Memory B cell (primary cell): ENCODE measurements around the gene BUD13.
"Not testable (repeated sequence)": the region's sequence is repeated elsewhere in the genome, so short reads cannot be mapped to it uniquely, and the experiment has no call there.

Source experiments
- ATAC-seq: fragments of 150-1000 bp; cut with Tn5 transposase; 2 replicates; pipeline ENCODE4 v1.10.0; 2021; ENCODE audit warnings: low read depth, mild to moderate bottlenecking, moderate library complexity
- DNase-seq, 2 donors: peaks; one replicate each; pipeline ENCODE4 v3.0.0; 2022; ENCODE audit warnings: low spot score in 2 of 2
- H3K27ac Mint-ChIP-seq: one replicate; pipeline ENCODE4 v1.8.0; 2022; ENCODE audit warnings: mild to moderate bottlenecking, moderate library complexity, mixed read lengths
- H3K27me3 Mint-ChIP-seq: one replicate; pipeline ENCODE4 v1.8.0; 2022; ENCODE audit warnings: mixed read lengths
- H3K36me3 Mint-ChIP-seq: one replicate; pipeline ENCODE4 v1.8.0; 2022; ENCODE audit warnings: mild to moderate bottlenecking, mixed read lengths
- H3K4me1 Mint-ChIP-seq: one replicate; pipeline ENCODE4 v1.8.0; 2022; ENCODE audit warnings: mixed read lengths
- H3K4me3 Mint-ChIP-seq: one replicate; pipeline ENCODE4 v1.8.0; 2022; ENCODE audit warnings: mild to moderate bottlenecking, moderate library complexity, mixed read lengths
- H3K9me3 Mint-ChIP-seq: one replicate; pipeline ENCODE4 v1.8.0; 2022; ENCODE audit warnings: mixed read lengths

The BUD13 gene

DNA sequence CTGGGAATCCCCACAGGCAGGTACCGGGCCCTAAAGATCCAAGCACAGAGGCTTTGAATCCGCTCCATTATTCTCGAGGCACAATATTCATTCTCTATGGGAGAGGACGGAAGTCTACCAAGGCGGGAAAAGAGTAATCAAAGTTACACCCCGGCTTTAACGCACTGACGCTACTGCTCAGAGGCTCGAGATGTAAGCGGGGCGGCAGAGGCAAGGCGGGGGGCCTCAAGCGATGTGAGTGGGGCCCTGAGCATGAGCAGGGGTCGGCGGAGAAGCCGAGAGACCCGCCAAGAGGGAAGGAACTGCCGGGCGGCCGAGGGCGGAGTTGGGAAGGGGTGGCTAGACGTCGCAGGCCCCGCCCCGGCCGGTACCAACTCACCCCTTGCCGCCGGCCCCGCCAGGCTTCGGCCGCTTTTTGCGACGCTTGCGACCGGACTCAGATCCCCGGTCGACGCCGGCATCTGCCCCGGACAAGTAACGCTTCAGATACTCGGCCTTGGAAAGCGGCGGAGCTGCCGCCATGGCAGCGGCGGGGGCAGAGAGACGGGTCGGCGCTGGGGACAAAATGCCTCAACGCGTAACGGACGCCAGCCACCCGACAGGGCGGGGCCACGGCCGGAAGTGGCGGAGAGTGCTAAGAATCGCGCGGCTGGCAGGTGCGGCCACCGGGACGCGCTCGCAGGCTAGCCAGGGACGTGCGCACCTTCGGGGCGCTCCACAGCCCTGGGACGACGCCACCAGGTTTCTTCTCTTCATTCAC lies at the start of gene BUD13:
BUD13 (minus strand) TSS at position 545 of the 760 bp plus-strand sequence; CDS start at position 522, 23 bp downstream.
- H3K4me3 Mint-ChIP-seq: peak within 1 kb of the TSS; percentile 98
- DNase-seq (peak; percentile 94 to 98), ATAC-seq (peak; percentile 89)
- H3K27me3 Mint-ChIP-seq: no peaks in the 10 kb centered on the region
- peaks cover 28% of the 10 kb centered on the region for H3K4me1 Mint-ChIP-seq
- peaks cover 15% of the 10 kb centered on the region for H3K36me3 Mint-ChIP-seq
- no peaks in the 10 kb centered on the region for H3K9me3 Mint-ChIP-seq
- peak within 1 kb of the TSS; percentile 89 for H3K27ac Mint-ChIP-seq

DNA sequence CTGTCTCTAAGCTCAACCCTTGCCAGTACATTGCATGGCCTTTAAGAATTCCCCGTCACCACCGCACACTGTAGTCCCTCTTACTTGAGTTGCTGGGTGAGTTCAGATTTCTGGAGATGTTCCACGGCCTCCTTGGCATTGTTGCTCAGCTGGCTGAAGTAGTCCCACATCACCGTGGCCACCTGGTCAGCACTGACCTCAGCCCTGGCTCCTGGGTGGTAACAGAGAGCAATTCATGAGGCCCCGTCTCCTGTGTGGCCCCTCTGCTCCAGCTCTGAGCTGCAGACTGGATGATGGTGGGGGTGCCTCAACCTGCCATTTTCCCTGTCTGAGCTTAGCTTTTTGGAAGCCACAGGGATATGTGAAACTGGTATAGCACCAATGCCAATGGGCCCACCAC lies 49.8 kb upstream of the BUD13 start:
- DNase-seq (no peak), ATAC-seq (no peak)
- Mint-ChIP-seq H3K27ac (no peak overlapping the region), H3K4me1 (no peaks in the 10 kb centered on the region), H3K27me3 (no peaks in the 10 kb centered on the region), H3K9me3 (no peaks in the 10 kb centered on the region), H3K4me3 (no peak overlapping the region), H3K36me3 (no peaks in the 10 kb centered on the region)

DNA sequence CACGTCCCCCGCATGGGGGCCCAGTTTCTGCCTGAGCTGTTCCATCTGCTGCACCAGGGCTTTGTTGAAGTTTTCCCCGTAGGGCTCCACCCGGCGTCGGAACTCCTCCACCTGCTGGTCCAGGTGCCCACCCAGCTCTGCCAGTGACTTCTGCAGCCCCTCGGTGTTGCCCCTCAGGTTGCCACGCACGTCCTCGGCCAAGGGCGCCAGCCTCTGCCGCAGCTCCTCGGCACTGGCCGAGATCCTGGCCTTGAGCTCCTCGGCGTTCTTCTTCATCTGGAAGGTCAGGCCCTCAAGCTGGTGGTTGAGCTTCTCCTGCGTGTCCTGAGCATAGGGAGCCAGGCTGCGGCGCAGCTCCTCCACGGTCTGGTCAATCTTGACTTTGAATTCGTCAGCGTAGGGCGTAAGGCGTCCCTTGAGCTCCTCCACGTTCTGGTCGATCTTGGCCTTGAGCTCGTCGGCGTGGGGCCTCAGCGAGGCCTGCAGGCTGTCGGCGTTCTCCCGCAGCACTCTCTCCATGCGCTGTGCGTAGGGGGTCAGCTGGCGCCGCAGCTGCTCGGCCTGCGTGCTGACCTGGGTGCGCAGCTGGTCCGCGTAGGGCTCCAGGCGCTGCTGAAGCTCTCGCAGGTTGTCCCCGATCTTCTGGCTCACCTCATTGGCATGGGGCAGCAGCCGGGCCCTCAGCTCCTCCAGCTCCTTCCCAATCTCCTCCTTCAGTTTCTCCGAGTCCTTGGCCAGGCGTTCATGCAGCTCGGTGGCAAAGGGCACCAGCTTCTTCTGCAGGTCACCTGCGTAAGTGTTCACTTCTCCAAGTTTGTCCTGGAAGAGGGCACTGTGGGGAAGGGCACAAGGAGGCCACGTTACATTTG lies 48.5 kb upstream of the BUD13 start:
- no peaks in the 10 kb centered on the region for H3K36me3 Mint-ChIP-seq
- no peaks in the 10 kb centered on the region for H3K4me1 Mint-ChIP-seq
- H3K27ac Mint-ChIP-seq: no peak overlapping the region
- H3K4me3 Mint-ChIP-seq: no peak overlapping the region
- H3K27me3 Mint-ChIP-seq: no peaks in the 10 kb centered on the region
- ATAC-seq (no peak), DNase-seq (no peak)
- no peaks in the 10 kb centered on the region for H3K9me3 Mint-ChIP-seq

DNA sequence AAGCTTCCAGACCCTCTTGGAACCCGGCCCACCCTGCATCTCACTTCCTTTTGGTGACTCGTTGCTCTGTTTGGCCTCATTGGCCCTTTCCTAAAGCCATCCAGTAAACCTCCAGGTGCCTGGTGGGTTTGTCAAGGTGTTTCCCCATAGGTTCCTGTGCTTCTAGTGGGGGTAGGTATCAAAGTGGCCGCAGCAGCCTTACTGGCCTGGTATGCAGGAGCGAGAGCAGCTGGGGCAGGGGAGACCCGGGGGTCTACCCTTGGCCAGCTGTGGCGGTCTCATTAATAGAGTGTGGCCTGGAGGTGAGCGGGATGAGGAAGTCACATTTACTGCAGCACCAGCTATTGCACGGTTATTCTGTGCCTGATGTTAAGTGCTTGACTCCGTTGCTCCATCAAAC lies 46.3 kb upstream of the BUD13 start:
- ATAC-seq: no peak
- Mint-ChIP-seq H3K27ac (no peak overlapping the region), H3K4me3 (no peak overlapping the region)

GRCh38 chr11:116814502-116814901 lies 41.7 kb upstream of the BUD13 start:
- Mint-ChIP-seq H3K27ac (no peak overlapping the region), H3K27me3 (peaks cover 2% of the 10 kb centered on the region), H3K36me3 (no peaks in the 10 kb centered on the region), H3K9me3 (no peaks in the 10 kb centered on the region), H3K4me1 (no peaks in the 10 kb centered on the region), H3K4me3 (no peak overlapping the region)
- ATAC-seq (no peak), DNase-seq (no peak)

More for the DNA sequence above, 46.3 kb upstream of the BUD13 start:
- Mint-ChIP-seq H3K36me3 (no peaks in the 10 kb centered on the region), H3K4me1 (no peaks in the 10 kb centered on the region), H3K9me3 (no peaks in the 10 kb centered on the region), H3K27me3 (peaks cover 2% of the 10 kb centered on the region)
- DNase-seq: no peak

DNA sequence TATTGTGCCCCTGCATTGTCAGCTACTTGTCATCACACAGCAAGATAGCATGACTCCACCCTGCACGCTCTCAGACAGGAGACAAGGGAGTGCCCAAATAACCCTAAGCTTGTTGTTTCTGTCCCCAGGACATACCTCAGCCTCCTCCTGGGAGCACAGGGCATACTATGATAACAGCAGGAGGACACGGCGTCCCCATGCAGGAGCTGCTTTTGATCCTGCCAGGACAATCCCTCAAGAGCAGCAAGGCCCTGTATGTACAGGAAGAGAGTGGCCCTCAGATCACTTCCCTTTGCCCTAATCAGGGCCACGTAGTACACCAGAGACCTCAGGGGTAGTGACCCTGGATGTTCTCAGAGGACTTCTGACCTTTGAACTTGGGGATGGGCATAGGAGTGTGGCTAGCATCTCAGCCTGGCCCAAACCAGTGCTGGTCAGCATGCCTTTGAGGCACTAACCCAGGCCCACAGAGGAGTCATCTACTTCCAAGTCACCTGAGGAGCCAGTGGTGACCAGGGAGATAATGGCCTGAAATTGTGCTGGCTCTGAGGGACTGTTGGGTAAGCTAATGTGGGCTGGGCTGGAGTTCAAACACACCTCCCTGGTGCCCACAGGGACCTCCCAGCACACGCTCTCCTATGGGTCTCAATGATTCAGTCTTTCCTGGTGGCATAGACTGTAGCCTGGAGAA lies 41.1 kb upstream of the BUD13 start:
- H3K4me1 Mint-ChIP-seq: no peaks in the 10 kb centered on the region
- H3K9me3 Mint-ChIP-seq: no peaks in the 10 kb centered on the region
- no peaks in the 10 kb centered on the region for H3K36me3 Mint-ChIP-seq
- ATAC-seq (no peak), DNase-seq (no peak)
- H3K27ac Mint-ChIP-seq: no peak overlapping the region
- no peak overlapping the region for H3K4me3 Mint-ChIP-seq
- peaks cover 4% of the 10 kb centered on the region for H3K27me3 Mint-ChIP-seq

DNA sequence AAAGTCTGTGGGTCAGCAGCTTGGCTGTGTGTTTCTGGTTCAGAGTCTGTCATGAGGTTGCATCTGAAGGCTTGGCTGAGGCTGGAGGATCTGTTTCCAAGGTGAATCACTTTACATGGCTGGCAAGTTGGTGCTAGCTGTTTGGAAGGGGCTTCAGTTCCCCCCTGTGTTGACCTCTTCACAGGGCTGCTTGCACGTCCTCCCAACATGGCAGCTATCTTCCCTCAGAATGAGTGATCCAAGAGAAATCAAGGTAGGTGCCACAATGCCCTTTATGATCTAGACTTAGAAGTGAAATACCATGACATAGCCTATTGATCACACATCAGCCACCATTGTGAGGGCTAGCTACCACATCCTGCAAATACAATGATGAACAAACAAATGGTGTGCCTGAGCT lies 40.4 kb upstream of the BUD13 start:
- no peaks in the 10 kb centered on the region for H3K4me1 Mint-ChIP-seq
- H3K27me3 Mint-ChIP-seq: peaks cover 4% of the 10 kb centered on the region
- DNase-seq (no peak), ATAC-seq (no peak)
- H3K4me3 Mint-ChIP-seq: no peak overlapping the region
- H3K27ac Mint-ChIP-seq: no peak overlapping the region
- H3K36me3 Mint-ChIP-seq: no peaks in the 10 kb centered on the region
- no peaks in the 10 kb centered on the region for H3K9me3 Mint-ChIP-seq

DNA sequence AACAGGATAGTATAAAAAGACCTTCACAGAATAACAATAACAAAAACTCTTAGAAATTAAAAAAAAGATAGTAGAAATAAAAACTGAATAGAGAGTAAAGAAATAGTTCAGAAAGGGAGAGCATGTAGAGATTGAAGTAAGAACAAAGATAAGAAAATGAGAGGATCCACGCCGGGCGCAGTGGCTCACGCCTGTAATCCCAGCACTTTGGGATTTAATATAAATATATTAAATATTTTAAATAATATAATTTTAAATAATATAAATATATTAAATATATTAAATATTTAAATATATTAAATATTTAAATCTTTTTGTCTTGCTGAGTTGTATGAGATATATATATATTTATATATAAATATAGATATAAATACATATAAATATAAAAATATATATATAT lies 39.3 kb upstream of the BUD13 start:
- H3K27ac Mint-ChIP-seq: no peak overlapping the region

GRCh38 chr11:116811194-116811593 lies 38.4 kb upstream of the BUD13 start:
- Mint-ChIP-seq H3K27ac (no peak overlapping the region), H3K36me3 (no peaks in the 10 kb centered on the region), H3K4me3 (no peak overlapping the region), H3K4me1 (no peaks in the 10 kb centered on the region), H3K27me3 (peaks cover 9% of the 10 kb centered on the region), H3K9me3 (no peaks in the 10 kb centered on the region)
- no peak for ATAC-seq
- no peak for DNase-seq

More for the DNA sequence above, 39.3 kb upstream of the BUD13 start:
- no peaks in the 10 kb centered on the region for H3K4me1 Mint-ChIP-seq
- DNase-seq (no peak), ATAC-seq (no peak)
- no peak overlapping the region for H3K4me3 Mint-ChIP-seq
- H3K36me3 Mint-ChIP-seq: no peaks in the 10 kb centered on the region
- H3K9me3 Mint-ChIP-seq: no peaks in the 10 kb centered on the region
- peaks cover 8% of the 10 kb centered on the region for H3K27me3 Mint-ChIP-seq

GRCh38 chr11:116808262-116809175 lies 35.7 kb upstream of the BUD13 start:
- no peaks in the 10 kb centered on the region for H3K9me3 Mint-ChIP-seq
- no peaks in the 10 kb centered on the region for H3K36me3 Mint-ChIP-seq
- no peak for ATAC-seq
- no peak overlapping the region for H3K4me3 Mint-ChIP-seq
- peaks cover 10% of the 10 kb centered on the region for H3K27me3 Mint-ChIP-seq
- no peaks in the 10 kb centered on the region for H3K4me1 Mint-ChIP-seq
- DNase-seq: no peak
- H3K27ac Mint-ChIP-seq: no peak overlapping the region

- DNase-seq: no peak
- peaks cover 13% of the 10 kb centered on the region for H3K27me3 Mint-ChIP-seq
- no peak for ATAC-seq
- H3K36me3 Mint-ChIP-seq: no peaks in the 10 kb centered on the region
- H3K27ac Mint-ChIP-seq: no peak overlapping the region
- H3K9me3 Mint-ChIP-seq: no peaks in the 10 kb centered on the region
- no peaks in the 10 kb centered on the region for H3K4me1 Mint-ChIP-seq
- H3K4me3 Mint-ChIP-seq: no peak overlapping the region
Measured at GRCh38 chr11:116807601-116808261, 34.9 kb upstream of the BUD13 start.

- peaks cover 1% of the 10 kb centered on the region for H3K36me3 Mint-ChIP-seq
- peaks cover 20% of the 10 kb centered on the region for H3K27me3 Mint-ChIP-seq
- DNase-seq: no peak
- no peak for ATAC-seq
- no peaks in the 10 kb centered on the region for H3K4me1 Mint-ChIP-seq
- H3K27ac Mint-ChIP-seq: no peak overlapping the region
- H3K4me3 Mint-ChIP-seq: no peak overlapping the region
- no peaks in the 10 kb centered on the region for H3K9me3 Mint-ChIP-seq
Measured at GRCh38 chr11:116804001-116804400, 31.2 kb upstream of the BUD13 start.

- H3K9me3 Mint-ChIP-seq: not testable (repeated sequence)
Measured at GRCh38 chr11:116801662-116802061, 28.9 kb upstream of the BUD13 start.

More at GRCh38 chr11:116801662-116802061, 28.9 kb upstream of the BUD13 start:
- not testable (repeated sequence) for H3K4me1 Mint-ChIP-seq, DNase-seq, ATAC-seq, H3K36me3 Mint-ChIP-seq, H3K4me3 Mint-ChIP-seq, H3K27ac Mint-ChIP-seq
- H3K27me3 Mint-ChIP-seq: peaks cover 14% of the 10 kb centered on the region
